ENCODE data around the gene ZBTB42. TPM values are rescaled to one million over a fixed set of nuclear protein-coding genes. Genes with fewer than 3 reads are reported as not detected.

The ZBTB42 gene
- total RNA-seq, 1 donor from 2014 or later, result 3.1 TPM

DNA sequence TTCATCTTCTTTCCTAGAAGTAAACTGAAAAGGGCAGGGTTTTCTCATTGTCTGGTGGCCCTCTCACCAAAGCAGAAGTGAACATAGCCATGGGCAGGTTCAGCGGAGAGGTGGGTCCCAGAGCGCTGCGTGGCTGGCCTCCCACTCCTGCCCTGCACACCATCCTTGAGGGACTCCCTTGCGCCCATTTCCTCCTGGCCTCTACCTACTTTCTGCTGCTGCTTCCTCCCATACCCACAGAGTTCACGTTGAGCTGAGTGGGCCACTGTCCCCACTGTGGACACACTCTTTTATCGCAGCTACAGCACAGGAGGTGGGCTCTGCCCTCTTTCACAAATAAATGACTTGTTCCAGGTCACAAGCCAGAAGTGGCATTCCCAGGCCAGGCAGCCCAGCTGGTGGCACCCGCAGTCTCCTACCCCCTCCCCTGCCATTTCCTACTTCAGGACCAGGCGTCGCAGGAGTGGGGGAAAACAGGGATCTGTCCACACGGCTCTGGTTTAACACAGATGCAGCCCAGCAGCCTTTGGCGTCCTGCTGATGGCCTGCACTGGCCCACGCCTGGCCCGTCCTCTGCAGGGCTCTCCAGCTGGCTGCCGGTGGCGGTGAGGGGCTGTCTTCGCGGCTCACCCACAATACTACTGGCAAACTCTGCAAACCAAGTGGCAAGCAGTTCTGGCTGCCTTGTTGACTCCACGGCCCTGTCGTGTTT is 43.1 kb upstream of the ZBTB42 start:
- Mint-ChIP-seq H3K27ac (no peak overlapping the region), H3K36me3 (ENCODE audit: low read depth) (peaks cover 74% of the 10 kb centered on the region), H3K4me3 (no peak overlapping the region), H3K4me1 (peaks cover 26% of the 10 kb centered on the region), H3K27me3 (no peaks in the 10 kb centered on the region), H3K9me3 (no peaks in the 10 kb centered on the region)
- CTCF ChIA-PET, result no interaction called here
- intact Hi-C loops (cut with micrococcal nuclease), result no loop called here
- no peak for DNase-seq
- TF ChIP-seq, protein P1, sequence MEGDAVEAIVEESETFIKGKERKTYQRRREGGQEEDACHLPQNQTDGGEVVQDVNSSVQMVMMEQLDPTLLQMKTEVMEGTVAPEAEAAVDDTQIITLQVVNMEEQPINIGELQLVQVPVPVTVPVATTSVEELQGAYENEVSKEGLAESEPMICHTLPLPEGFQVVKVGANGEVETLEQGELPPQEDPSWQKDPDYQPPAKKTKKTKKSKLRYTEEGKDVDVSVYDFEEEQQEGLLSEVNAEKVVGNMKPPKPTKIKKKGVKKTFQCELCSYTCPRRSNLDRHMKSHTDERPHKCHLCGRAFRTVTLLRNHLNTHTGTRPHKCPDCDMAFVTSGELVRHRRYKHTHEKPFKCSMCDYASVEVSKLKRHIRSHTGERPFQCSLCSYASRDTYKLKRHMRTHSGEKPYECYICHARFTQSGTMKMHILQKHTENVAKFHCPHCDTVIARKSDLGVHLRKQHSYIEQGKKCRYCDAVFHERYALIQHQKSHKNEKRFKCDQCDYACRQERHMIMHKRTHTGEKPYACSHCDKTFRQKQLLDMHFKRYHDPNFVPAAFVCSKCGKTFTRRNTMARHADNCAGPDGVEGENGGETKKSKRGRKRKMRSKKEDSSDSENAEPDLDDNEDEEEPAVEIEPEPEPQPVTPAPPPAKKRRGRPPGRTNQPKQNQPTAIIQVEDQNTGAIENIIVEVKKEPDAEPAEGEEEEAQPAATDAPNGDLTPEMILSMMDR (IDR thresholded peaks at IDR 0.05), result no peak
- ATAC-seq (ENCODE audit: low read depth), result no peak
- POLR2A ChIA-PET, result interaction anchor here (0.6 kb wide), 1 partner anchor 228 kb away, joined by 3 read pairs; the partner anchor contains the start of gene CLBA1

DNA sequence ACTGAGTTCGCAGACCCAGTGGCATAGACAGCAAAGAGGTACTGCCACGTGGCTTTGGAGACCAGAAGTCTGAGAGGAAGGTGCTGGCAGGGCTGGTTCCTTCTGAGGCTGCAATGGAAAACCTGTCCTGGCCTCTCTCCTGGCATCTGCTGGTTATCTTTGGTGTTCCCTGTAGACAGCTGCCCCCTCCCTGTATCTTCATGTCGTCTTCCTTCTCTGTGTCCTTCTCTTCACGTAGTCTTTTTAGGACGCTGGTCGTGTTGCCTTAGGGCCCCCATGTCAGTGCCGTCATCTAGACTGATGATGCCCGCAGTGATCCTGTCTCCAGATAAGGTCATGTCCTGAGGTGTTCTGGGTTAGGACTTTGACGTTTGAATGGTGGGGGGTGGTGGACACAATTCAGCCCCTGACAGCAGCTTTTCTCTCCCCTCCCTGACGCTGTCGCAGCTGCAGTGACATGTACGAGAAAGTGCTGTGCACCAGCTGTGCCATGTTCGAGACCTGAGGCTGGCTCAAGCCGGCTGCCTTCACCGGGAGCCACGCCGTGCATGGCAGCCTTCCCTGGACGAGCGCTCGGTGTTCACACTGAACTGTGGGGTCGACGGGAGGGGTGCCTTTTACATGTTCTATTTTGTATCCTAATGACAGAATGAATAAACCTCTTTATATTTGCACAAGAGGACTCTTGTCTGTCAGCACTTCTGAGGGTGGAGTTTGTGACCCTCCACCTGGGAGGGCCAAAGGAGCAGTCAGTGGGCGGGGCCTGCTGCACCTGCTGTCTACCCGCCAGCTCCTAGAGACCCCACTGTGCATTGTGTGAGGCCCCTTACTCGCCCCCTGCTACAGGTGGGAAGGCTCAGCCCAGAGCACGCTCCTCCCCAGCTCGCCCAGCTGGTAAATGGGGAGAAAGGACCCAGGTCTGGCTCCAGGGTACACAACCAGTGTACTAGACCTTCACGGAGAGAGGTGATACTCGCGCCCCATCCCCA is 41.6 kb upstream of the ZBTB42 start:
- ChIA-PET CTCF (no interaction called here), POLR2A (interaction anchor here (0.5 kb wide), 1 partner anchor 327 kb away, joined by 11 read pairs; no protein-coding TSS in a partner anchor)
- Mint-ChIP-seq H3K36me3 (ENCODE audit: low read depth) (peaks cover 72% of the 10 kb centered on the region), H3K27me3 (no peaks in the 10 kb centered on the region), H3K4me3 (no peak overlapping the region), H3K9me3 (no peaks in the 10 kb centered on the region), H3K4me1 (peaks cover 14% of the 10 kb centered on the region), H3K27ac (no peak overlapping the region)
- DNase-seq (no peak), ATAC-seq (ENCODE audit: low read depth) (no peak)
- TF ChIP-seq, protein P1 (IDR thresholded peaks at IDR 0.05), result no peak
- intact Hi-C loops (cut with micrococcal nuclease), result no loop called here

DNA sequence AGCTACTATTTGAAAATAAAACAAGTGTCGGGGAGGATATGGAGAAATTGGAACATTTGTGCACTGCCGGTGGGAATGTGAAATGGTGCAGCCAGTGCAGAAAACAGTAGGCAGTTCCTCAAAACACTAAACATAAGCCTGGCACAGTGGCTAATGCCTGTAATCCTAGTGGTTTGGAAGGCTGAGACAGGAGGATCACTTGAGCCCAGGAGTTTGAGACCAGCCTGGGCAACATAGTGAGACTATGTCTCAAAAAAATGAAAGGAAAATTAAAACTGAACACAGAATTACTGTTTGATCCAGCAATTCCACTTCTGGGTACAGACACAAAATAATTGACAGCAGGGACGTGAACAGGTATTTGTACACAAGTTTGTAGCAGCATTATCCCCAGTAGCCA is 35.4 kb upstream of the ZBTB42 start:
- POLR2A ChIA-PET, result no interaction called here
- TF ChIP-seq, protein P1 (IDR thresholded peaks at IDR 0.05), result no peak

DNA sequence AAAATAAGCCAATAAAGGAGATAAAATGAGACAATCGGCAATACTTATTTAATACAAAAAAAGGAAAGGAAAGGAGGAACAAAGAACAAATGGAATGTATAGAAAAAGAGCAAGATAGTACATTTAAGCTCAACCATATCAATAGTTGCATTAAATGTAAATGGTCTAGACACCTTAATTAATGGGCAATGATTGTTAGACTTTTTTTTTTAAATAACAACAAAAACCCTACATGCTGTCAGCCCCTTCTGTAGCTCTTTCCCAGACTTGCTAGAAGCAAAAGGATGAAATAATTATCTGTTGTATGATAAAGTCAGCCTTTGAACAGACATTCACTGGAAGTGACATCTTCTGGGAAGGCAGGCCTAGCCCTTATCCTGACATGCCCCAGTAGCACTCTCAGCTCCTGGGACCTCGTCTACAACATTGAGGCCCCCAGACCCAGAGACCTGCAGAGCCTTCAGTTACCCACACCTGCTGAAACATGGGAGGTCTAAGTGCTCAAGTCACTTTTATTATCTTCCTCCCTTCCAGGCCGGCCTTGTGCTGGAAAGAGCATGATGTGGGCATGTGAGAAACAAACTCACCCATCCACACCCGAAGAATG is 34.5 kb upstream of the ZBTB42 start:
- Mint-ChIP-seq H3K27me3 (no peaks in the 10 kb centered on the region), H3K36me3 (ENCODE audit: low read depth) (peaks cover 21% of the 10 kb centered on the region), H3K9me3 (peaks cover 2% of the 10 kb centered on the region), H3K27ac (no peak overlapping the region), H3K4me3 (no peak overlapping the region), H3K4me1 (peaks cover 3% of the 10 kb centered on the region)
- TF ChIP-seq, protein P1 (IDR thresholded peaks at IDR 0.05), result no peak
- ATAC-seq (ENCODE audit: low read depth) (no peak), DNase-seq (no peak)
- intact Hi-C loops (cut with micrococcal nuclease), result no loop called here
- ChIA-PET CTCF (interaction anchor here (4.3 to 6.7 kb wide), 2 partner anchors 13 to 60 kb away, joined by 27 to 59 read pairs; partner anchors contain the start of gene SIVA1), POLR2A (interaction anchor here (0.6 to 0.8 kb wide), 2 partner anchors 13 to 280 kb away, joined by 3 read pairs; partner anchors contain the start of gene SIVA1)

More for the DNA sequence above, 35.4 kb upstream of the ZBTB42 start:
- CTCF ChIA-PET, result interaction anchor here (4.3 to 6.7 kb wide), 2 partner anchors 12 to 61 kb away, joined by 27 to 59 read pairs; partner anchors contain the start of gene SIVA1
- Mint-ChIP-seq H3K27me3 (no peaks in the 10 kb centered on the region), H3K36me3 (ENCODE audit: low read depth) (peaks cover 22% of the 10 kb centered on the region), H3K27ac (no peak overlapping the region), H3K4me1 (peaks cover 3% of the 10 kb centered on the region), H3K4me3 (no peak overlapping the region), H3K9me3 (no peaks in the 10 kb centered on the region)
- ATAC-seq (ENCODE audit: low read depth), result no peak
- no peak for DNase-seq
- intact Hi-C loops (cut with micrococcal nuclease), result no loop called here

Data from activated B cell treated with CpG ODN at 0.5 μM for 24 hours (primary cell).